OCI-LY3 (cell line): Measurements from ENCODE around the gene KEAP1.

Experiments
- H2AFZ ChIP-seq: fragments of 200-600, 300-600 bp; shearing (Covaris generic); 2 replicates; pipeline ENCODE4 v1.6.0; 2014; ENCODE audit warnings: antibody characterized with exemption, low read depth, low read length
- H3K27ac ChIP-seq: fragments of 200-600, 300-600 bp; sonication (generic); 2 replicates; pipeline ENCODE4 v1.5.1; 2014; ENCODE audit warnings: mild to moderate bottlenecking, low read length, moderate library complexity, mixed read lengths
- H3K27me3 ChIP-seq: fragments of 200-600, 300-600 bp; sonication (generic); 2 replicates; pipeline ENCODE4 v1.6.1; 2014; ENCODE audit warnings: low read depth, low read length, mixed read lengths
- H3K36me3 ChIP-seq: fragments of 200-600, 300-600 bp; sonication (generic); replicated peaks from 2 replicates; pipeline ENCODE3; 2014; ENCODE audit warnings: low read depth, low read length, mixed read lengths
- H3K4me1 ChIP-seq: fragments of 300-600, 200-600 bp; sonication (generic); 2 replicates; pipeline ENCODE4 v1.6.1; 2014; ENCODE audit warnings: low read length, mixed read lengths
- H3K4me2 ChIP-seq: fragments of 200-600, 300-600 bp; sonication (generic); 2 replicates; pipeline ENCODE4 v1.6.1; 2014; ENCODE audit warnings: low read length, mixed read lengths
- H3K4me3 ChIP-seq: fragments of 300-600, 200-600 bp; sonication (generic); 2 replicates; pipeline ENCODE4 v1.5.1; 2014; ENCODE audit warnings: antibody characterized with exemption, mild to moderate bottlenecking, low read length, moderate library complexity
- H3K79me2 ChIP-seq: fragments of 300-600, 200-600 bp; shearing (Covaris generic); 2 replicates; pipeline ENCODE4 v1.6.1; 2014; ENCODE audit warnings: mild to moderate bottlenecking, low read length, mixed read lengths
- H3K9ac ChIP-seq: fragments of 300-600, 200-600 bp; shearing (Covaris generic); 2 replicates; pipeline ENCODE4 v1.6.0; 2014; ENCODE audit warnings: mild to moderate bottlenecking, low read length, moderate library complexity
- H3K9me3 ChIP-seq: fragments of 200-600, 300-600 bp; shearing (Covaris generic); 2 replicates; pipeline ENCODE4 v1.6.1; 2014; ENCODE audit warnings: low read length, mixed read lengths; ENCODE audit not compliant: insufficient read depth
- H4K20me1 ChIP-seq: fragments of 200-600, 300-600 bp; sonication (generic); 2 replicates; pipeline ENCODE4 v1.6.1; 2016; ENCODE audit warnings: low read length, mixed read lengths; ENCODE audit not compliant: insufficient read depth
- EZH2phosphoT487 ChIP-seq: fragments of 200-600 bp; shearing (Covaris generic); IDR thresholded peaks from 2 replicates; pipeline ENCODE4 v1.6.1; 2018; ENCODE audit warnings: antibody characterized with exemption, mixed run types, low read depth
- TF ChIP-seq, protein P1 (sequence below): fragments of 200-600, 300-600 bp; sonication (generic); IDR thresholded peaks from 2 replicates; pipeline ENCODE4 v1.5.1; 2014; ENCODE audit warnings: antibody characterized with exemption, low read length, low read depth

Gene KEAP1

GRCh38 chr19:10473192-10473591 is 30.0 kb downstream of the KEAP1 start:
- Histone ChIP-seq H3K4me2 (no peak overlapping the region), H3K27ac (no peak overlapping the region), H3K4me1 (no peaks in the 10 kb centered on the region), H3K27me3 (peaks cover 5% of the 10 kb centered on the region; the same call in 1 of the 2 replicates), H2AFZ (no peak overlapping the region), H3K4me3 (no peak overlapping the region), H3K79me2 (no peaks in the 10 kb centered on the region), H3K9ac (no peak overlapping the region), H4K20me1 (no peaks in the 10 kb centered on the region), H3K9me3 (no peaks in the 10 kb centered on the region), H3K36me3 (no peaks in the 10 kb centered on the region)
- TF ChIP-seq, protein P1, sequence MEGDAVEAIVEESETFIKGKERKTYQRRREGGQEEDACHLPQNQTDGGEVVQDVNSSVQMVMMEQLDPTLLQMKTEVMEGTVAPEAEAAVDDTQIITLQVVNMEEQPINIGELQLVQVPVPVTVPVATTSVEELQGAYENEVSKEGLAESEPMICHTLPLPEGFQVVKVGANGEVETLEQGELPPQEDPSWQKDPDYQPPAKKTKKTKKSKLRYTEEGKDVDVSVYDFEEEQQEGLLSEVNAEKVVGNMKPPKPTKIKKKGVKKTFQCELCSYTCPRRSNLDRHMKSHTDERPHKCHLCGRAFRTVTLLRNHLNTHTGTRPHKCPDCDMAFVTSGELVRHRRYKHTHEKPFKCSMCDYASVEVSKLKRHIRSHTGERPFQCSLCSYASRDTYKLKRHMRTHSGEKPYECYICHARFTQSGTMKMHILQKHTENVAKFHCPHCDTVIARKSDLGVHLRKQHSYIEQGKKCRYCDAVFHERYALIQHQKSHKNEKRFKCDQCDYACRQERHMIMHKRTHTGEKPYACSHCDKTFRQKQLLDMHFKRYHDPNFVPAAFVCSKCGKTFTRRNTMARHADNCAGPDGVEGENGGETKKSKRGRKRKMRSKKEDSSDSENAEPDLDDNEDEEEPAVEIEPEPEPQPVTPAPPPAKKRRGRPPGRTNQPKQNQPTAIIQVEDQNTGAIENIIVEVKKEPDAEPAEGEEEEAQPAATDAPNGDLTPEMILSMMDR, result no peak

- Histone ChIP-seq H3K27ac (no peak overlapping the region), H3K9me3 (no peaks in the 10 kb centered on the region)
Observed at GRCh38 chr19:10471909-10472308, 31.2 kb downstream of the KEAP1 start.

DNA sequence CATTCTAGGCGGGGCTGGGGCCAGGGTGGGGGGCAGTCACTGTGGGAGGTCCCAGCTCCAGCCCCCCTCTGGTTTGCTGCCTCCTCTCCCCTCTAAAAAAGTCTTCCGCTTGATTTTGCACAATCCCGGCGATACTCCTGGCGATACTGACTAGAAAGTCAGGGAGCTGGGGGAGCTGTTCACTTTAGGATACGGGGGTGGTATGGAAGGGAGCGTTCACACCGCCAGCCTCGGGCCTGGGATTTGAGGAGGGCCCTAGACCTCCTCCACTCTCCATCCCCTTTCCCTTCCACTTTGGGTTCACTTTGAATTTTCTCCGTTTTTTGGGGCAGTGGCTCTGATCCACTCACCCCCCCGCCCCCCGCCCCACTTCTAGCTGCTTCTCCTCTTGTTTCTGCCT is 35.0 kb downstream of the KEAP1 start:
- no peaks in the 10 kb centered on the region for H3K4me1 ChIP-seq
- no peak overlapping the region for H2AFZ ChIP-seq
- H3K79me2 ChIP-seq, result no peaks in the 10 kb centered on the region
- H3K9ac ChIP-seq, result no peak overlapping the region
- TF ChIP-seq, protein P1, result no peak
- no peak for TF ChIP-seq EZH2phosphoT487
- H3K9me3 ChIP-seq, result no peaks in the 10 kb centered on the region
- H4K20me1 ChIP-seq, result no peaks in the 10 kb centered on the region
- no peaks in the 10 kb centered on the region for H3K36me3 ChIP-seq
- H3K27me3 ChIP-seq, result peaks cover 2% of the 10 kb centered on the region; the same call in 1 of the 2 replicates
- H3K27ac ChIP-seq, result no peak overlapping the region
- no peak overlapping the region for H3K4me3 ChIP-seq
- no peak overlapping the region for H3K4me2 ChIP-seq

More at GRCh38 chr19:10471909-10472308, 31.2 kb downstream of the KEAP1 start:
- Histone ChIP-seq H4K20me1 (no peaks in the 10 kb centered on the region), H3K27me3 (peaks cover 5% of the 10 kb centered on the region; the same call in 1 of the 2 replicates), H3K36me3 (no peaks in the 10 kb centered on the region), H2AFZ (no peak overlapping the region), H3K9ac (no peak overlapping the region), H3K4me2 (no peak overlapping the region), H3K4me3 (no peak overlapping the region), H3K4me1 (no peaks in the 10 kb centered on the region), H3K79me2 (no peaks in the 10 kb centered on the region)
- TF ChIP-seq, protein P1, result peak; percentile 69
- no peak for TF ChIP-seq EZH2phosphoT487

DNA sequence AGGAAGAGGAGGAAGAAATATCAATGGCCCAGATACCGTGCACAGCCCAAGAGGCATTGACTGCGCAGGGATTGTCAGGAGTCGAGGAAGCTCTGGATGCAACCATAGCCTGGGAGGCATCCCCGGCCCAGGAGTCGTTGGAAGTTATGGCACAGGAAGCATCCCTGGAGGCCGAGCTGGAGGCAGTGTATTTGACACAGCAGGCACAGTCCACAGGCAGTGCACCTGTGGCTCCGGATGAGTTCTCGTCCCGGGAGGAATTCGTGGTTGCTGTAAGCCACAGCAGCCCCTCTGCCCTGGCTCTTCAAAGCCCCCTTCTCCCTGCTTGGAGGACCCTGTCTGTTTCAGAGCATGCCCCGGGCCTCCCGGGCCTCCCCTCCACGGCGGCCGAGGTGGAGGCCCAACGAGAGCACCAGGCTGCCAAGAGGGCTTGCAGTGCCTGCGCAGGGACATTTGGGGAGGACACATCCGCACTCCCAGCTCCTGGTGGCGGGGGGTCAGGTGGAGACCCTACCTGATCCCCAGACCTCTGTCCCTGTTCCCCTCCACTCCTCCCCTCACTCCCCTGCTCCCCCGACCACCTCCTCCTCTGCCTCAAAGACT is 36.0 kb downstream of the KEAP1 start:
- Histone ChIP-seq H3K27ac (no peak overlapping the region), H4K20me1 (no peaks in the 10 kb centered on the region), H3K79me2 (no peaks in the 10 kb centered on the region), H3K9me3 (no peaks in the 10 kb centered on the region), H2AFZ (no peak overlapping the region), H3K4me3 (no peak overlapping the region), H3K4me2 (no peak overlapping the region), H3K36me3 (no peaks in the 10 kb centered on the region), H3K27me3 (0 out of 2 replicates have a peak, but pooled peaks cover 4% of the 10 kb centered on the region), H3K9ac (no peak overlapping the region), H3K4me1 (no peaks in the 10 kb centered on the region)
- TF ChIP-seq, protein P1, result no peak
- TF ChIP-seq EZH2phosphoT487, result no peak
